ENCODE results near the gene INO80E.
A peak's percentile ranks its signal among the peaks of the same experiment; 100 is the strongest.

Gene INO80E

GRCh38 chr16:30028438-30029076, 32.5 kb downstream of the INO80E start:
- DNase-seq (ENCODE audit: low read depth) = peak; percentile 26
- no peak for TF ChIP-seq CTCF (IDR thresholded peaks at IDR 0.05; ENCODE audit: insufficient read depth, low read depth, low read length, missing control alignments)
- H3K4me3 ChIP-seq (ENCODE audit: low read depth, low read length) = no peak overlapping the region

- H3K4me3 ChIP-seq (ENCODE audit: low read depth, low read length) = no peak overlapping the region
- TF ChIP-seq CTCF (IDR thresholded peaks at IDR 0.05; ENCODE audit: insufficient read depth, low read depth, low read length, missing control alignments) = no peak
- no peak for DNase-seq (ENCODE audit: low read depth)
Measured at GRCh38 chr16:30030011-30030685, 34.1 kb downstream of the INO80E start.

GRCh38 chr16:30030841-30031413, 34.9 kb downstream of the INO80E start, which contains the start of gene TLCD3B:
TSS of gene TLCD3B (minus strand) at chr16:30031271. CDS start at chr16:30030527, 744 bp downstream.
- DNase-seq (ENCODE audit: low read depth) = no peak
- no peak for TF ChIP-seq CTCF (IDR thresholded peaks at IDR 0.05; ENCODE audit: insufficient read depth, low read depth, low read length, missing control alignments)
- no peak within 1 kb of the TSS for H3K4me3 ChIP-seq (ENCODE audit: low read depth, low read length)

- DNase-seq (ENCODE audit: low read depth) = no peak
- TF ChIP-seq CTCF (IDR thresholded peaks at IDR 0.05; ENCODE audit: insufficient read depth, low read depth, low read length, missing control alignments) = no peak
- no peak overlapping the region for H3K4me3 ChIP-seq (ENCODE audit: low read depth, low read length)
Measured at GRCh38 chr16:30031477-30031918, 35.5 kb downstream of the INO80E start.

- TF ChIP-seq CTCF (IDR thresholded peaks at IDR 0.05; ENCODE audit: insufficient read depth, low read depth, low read length, missing control alignments) = peak; percentile 79
- H3K4me3 ChIP-seq (ENCODE audit: low read depth, low read length) = no peak overlapping the region
- peak; percentile 81 for DNase-seq (ENCODE audit: low read depth)
Measured at GRCh38 chr16:30032083-30032819, 36.2 kb downstream of the INO80E start.

- TF ChIP-seq CTCF (IDR thresholded peaks at IDR 0.05; ENCODE audit: insufficient read depth, low read depth, low read length, missing control alignments) = no peak
- DNase-seq (ENCODE audit: low read depth) = peak; percentile 35
- no peak overlapping the region for H3K4me3 ChIP-seq (ENCODE audit: low read depth, low read length)
Measured at GRCh38 chr16:30033270-30033669, 37.2 kb downstream of the INO80E start.

Data from GM12865 (cell line).